GM21723 (cell line): ENCODE data around the gene HSD17B12.

Source experiments
- ATAC-seq: cut with Tn5 transposase; IDR thresholded peaks from one replicate; pipeline ENCODE4 v1.9.1; 2021; ENCODE audit warnings: mild to moderate bottlenecking, moderate library complexity; ENCODE audit not compliant: unreplicated experiment

Gene HSD17B12

GRCh38 chr11:43856993-43857392 lies 176.5 kb downstream of the HSD17B12 start:
- ATAC-seq, result no peak

- no peak for ATAC-seq
Observed at GRCh38 chr11:43861141-43861540, 180.6 kb downstream of the HSD17B12 start.

- ATAC-seq, result no peak
Observed at GRCh38 chr11:43866520-43866919, 186.0 kb downstream of the HSD17B12 start.

DNA sequence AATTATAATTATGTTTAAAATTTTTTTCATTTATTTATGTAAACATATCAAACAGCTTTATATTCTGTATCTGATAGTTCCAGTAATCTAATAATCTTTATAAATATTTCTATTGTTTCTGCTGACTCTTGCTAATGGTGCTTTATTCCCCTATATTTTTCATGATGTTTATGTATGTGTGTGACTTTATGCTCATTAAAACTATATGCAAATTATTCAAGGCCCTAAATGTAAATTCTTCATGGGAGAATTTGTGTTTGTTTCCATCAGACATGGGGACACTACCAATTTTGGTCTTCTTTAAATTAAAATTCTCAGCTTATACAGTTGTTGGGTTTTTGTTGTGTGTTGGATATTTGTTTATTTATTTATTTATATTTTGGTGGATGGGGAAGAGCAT lies 186.4 kb downstream of the HSD17B12 start:
- ATAC-seq, result no peak

DNA sequence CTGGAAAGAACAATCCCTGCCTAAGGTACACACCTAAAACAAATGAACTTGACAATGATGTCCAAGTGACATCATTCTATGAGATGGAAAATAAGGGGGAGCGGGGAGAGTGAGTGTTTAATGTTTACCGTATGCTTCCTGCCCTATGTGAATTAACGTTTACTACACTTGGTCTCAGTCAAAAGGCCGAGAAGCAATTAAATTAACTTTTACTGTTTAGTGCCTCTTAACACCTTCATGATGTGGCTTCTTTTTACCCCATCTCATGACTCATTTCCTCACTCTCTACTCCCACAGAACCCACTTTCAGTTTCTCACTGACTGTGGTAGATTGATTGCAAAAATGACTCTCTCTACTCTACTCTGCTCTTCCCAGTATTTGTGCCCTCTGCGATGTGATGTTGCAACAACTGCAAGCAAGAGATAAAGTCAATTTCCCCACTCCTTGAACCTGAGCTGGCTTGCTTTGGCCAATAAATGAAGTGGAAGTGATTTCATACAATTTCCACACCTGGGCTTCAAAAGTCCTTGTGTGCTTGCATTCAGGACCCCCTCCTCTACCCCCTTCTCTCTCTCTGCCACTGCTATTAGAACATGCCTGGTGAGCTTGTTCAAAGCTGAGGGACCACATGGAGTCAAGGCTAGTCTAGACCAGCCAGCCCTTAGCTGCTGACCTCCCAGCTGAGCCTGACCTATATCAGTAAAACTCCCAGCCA lies 188.5 kb downstream of the HSD17B12 start:
- ATAC-seq, result peak; percentile 100

GRCh38 chr11:43871051-43871450 lies 190.5 kb downstream of the HSD17B12 start:
- no peak for ATAC-seq

DNA sequence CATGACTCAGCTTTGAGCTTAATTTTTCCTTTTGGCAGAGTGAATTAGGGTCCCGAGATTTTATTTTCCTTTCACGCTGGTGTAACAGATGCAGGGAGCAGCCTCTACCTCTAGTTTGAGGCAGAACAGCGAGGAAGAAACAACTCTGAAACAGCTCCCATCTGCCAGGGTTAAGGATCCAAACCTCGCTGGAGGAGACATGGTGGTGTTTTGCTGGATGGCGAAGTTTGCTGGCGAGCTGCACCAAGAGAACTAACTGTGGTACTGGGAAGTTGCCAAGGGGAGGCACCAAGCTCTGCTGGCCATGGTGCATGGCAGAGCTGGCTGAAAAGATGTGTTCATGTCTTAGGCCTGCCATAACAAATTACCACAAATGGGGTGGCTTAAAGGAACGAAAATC lies 192.5 kb downstream of the HSD17B12 start:
- ATAC-seq, result no peak

GRCh38 chr11:43874078-43874477 lies 193.5 kb downstream of the HSD17B12 start:
- ATAC-seq, result no peak

DNA sequence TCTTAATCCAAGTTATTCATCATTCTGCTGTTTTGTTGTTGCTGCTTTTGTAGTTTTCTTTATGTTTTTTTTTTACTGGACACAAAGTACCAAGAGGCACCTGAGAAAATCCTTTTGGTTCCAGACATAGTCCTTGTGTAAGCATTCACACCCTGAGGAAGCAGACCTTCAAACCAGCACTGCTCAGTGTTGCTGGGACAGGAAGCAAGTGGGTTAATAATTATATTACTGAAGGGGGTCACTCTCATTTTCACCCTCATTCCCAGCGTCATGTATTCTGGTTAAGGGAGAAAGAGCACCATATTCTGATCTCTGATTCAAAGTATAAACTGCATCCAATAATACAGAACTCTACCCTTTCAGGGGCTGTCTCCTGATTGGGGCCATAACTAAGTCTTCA lies 194.2 kb downstream of the HSD17B12 start:
- ATAC-seq, result no peak

DNA sequence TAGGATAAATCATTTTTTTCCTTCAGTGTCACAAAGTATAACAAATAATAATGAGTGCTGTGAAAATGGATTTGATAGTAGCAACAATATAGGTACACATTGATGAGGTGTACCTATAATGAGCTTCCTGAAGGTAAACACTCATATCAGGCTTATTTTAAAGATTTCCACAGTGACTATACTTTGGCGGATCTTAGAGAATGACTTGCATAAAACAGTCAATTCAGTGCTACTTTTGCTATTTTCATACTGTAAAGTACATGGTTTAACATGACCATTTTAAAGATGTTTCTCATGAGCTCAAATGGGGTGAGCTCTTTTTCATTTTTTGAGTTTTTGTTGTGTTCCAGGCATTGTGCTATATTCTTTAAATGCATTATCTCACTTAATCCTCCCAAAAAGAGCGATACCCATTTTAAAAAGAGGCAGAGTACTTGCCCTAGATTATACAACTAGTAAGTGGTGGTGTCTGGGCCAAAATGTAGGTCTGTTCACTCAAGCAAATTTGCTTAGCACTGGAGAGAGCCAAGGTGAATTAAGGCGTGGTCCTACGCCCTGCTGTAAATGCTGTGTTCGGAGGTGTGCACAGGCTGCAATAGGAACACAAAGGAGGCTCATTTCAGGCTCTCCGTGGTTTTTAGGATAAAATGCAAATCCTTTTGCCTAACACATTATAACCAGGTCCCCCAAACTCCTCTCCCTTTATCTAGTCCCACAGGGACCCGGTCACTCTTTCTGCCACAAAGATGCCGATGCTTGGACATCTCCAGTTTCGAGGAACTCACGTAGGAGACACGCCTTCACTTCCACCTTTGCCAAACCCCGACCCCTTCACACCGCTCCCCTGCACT lies 199.5 kb downstream of the HSD17B12 start:
- peak; percentile 11 for ATAC-seq

- peak; percentile 99 for ATAC-seq
Observed at GRCh38 chr11:43880640-43881159, 200.2 kb downstream of the HSD17B12 start, which contains the start of gene ALKBH3. TSS of gene ALKBH3 (plus strand) at chr11:43880831. CDS start at chr11:43882653, 1,822 bp downstream.

GRCh38 chr11:43892851-43893250 lies 212.3 kb downstream of the HSD17B12 start:
- ATAC-seq, result no peak

DNA sequence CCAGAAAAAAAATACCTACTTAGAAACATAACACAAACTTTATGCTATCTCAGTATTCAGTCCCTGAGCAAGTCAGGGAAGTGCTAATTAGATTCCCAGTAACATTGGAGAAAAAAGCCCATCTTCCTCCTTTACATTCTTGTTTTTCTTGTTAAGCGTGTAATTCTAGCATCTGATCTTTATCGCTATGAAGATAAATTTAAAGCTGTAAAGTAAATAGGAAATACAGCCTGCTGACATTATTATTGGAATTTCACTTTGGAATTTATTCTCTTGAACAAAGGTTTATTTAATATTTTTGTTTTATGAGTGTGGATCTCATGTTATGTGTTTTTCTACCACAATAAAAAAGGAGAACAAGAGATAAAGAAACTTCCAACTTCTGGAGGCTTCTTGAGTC lies 214.0 kb downstream of the HSD17B12 start:
- ATAC-seq, result no peak

GRCh38 chr11:43895601-43896000 lies 215.1 kb downstream of the HSD17B12 start:
- no peak for ATAC-seq

DNA sequence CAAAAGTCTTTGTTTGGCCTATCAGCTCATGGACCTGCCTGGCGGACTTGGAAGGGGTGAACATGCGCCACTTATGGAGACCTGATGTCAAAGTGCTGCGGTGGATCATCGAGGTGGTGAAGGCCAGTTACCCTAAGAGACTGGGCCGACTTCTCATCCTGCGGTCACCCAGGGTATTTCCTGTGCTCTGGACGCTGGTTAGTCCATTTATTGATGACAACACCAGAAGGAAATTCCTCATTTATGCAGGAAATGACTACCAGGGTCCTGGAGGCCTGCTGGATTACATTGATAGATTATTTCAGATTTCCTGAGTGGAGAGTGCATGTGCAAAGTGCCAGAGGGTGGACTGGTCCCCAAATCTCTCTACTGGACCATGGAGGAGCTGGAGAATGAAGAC lies 218.0 kb downstream of the HSD17B12 start:
- no peak for ATAC-seq

DNA sequence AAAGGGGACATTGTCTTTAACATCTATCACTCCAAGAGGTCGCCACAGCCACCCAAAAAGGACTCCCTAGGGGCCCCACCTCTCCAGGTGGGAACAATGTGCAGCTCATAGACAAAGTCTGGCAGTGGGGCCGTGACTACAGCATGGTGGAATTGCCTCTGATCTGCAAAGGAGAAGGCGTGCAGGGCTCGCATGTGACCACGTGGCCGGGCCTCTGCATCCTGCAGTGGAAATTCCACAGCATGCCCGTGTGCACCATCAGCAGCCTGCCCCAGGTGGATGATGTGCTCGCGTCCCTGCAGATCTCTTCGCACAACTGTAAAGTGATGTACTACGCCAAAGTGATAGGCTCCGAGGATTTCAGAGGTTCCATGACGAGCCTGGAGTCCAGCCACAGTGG lies 218.6 kb downstream of the HSD17B12 start:
- ATAC-seq, result no peak

DNA sequence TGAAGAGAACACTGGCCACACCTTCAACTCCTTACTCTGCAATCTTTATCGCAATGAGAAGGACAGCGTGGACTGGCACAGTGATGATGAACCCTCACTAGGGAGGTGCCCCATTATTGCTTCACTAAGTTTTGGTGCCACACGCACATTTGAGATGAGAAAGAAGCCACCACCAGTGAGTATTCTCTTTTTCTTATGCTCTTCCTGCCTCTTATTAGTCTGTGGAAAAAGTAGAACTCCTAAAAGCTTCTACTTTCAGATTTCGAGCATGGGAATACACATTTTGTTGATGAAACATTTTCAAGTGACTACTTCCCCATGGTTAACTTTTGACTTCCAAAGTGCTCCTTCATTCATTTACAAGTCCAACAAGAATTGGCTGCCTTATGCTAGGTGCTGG lies 221.0 kb downstream of the HSD17B12 start:
- ATAC-seq, result no peak

DNA sequence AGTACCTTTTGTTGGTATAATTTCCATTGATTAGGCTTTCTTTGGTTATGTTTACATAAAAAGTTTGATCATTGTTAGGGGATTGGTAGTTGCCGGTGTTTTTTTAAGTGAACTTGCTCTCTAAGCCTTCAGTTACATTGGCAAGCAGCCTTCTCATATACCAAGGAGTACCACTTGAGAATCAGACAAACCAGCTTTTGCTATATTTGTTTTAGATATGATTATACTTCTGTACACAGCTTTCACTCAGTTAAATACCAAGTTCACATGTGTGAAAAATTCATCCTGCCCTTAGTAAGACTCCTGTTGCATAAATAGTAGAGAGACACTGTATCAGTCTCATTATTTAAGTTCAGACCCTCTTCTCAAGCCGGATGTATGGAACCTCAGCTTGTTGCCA lies 222.5 kb downstream of the HSD17B12 start:
- ATAC-seq, result no peak

DNA sequence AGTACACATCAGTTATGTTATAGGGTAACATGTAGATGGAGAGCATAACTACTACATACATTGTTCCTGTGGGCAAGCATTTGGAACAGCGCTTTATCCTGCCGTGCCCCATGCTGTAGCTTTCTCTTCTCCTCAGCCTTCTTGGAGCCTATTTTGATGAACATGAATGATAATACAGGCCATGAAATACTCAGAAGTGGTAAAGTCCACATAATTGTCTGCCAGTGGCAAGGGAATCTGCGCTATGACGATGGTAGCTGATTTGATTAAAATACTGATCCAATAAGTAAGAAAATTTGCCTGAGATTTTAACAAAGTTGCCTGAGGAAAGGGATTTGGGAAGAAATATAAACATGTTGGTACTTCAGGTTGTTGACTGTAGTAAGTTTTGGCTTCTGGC lies 223.4 kb downstream of the HSD17B12 start:
- ATAC-seq, result no peak

DNA sequence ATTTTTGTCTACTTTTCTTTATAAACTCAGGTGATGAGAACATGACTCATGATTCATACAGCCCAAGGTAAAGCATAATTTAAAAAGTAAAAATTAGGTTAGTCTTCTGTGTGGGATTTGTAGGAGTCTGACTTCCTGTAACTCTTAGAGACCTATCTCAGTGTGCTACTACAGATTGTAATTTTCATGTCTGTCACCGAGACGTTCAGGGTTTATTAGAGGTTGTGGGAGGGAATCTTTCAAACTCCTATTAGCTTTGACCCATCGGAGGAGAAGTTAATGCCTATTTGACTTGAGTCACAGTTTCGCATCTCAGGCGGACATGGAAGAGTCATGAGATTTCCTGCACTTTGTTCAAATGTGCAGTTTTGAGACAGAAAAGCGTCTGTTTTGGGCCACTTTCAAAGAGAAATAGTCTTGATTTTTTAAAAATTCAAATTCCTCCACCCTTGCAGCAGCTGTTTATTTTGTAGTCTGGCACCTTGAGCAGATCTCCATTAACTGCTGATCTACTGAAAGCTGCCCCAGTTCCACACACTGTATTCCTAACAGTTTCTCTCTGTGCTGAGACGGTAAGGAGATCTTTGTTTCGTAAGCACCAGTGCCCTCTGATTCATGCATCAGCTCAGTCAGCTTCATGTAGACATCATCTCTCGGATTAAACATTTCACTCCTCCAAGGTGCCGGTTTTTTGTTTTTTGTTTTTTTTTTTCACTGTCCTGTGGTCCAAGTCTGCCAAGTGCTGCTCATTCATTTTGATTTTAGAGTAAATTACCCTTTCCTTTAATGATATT lies 224.4 kb downstream of the HSD17B12 start:
- ATAC-seq, result no peak

DNA sequence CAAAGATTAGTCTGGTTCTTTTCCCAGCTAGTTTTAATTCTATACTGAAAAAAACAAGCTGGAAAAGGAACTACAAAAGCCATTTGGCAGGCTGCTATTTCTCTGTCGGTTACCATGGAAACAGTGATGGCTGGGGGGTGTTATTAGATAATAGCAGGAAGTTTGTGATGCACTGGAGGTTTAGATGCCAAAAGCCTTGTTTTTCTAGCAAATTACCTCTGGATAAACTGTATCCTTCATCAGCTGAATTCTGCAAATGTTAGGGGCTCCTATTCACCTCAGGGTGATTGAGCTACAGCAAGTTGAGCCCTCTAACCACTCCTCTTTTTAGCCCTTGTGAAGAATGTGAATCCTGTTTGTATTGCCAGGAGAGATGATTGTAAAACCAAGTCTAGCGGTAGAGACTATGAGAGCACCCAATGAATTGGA lies 225.3 kb downstream of the HSD17B12 start:
- no peak for ATAC-seq
